HPDE6-E6E7 (cell line): ENCODE results near the gene KRT36.

Source experiments
- DNase-seq: peaks from one replicate; pipeline ENCODE4 v3.0.0; 2011; ENCODE audit warnings: missing footprints; ENCODE audit errors: extremely low spot score

Gene KRT36

GRCh38 chr17:41439375-41439774 is 50.3 kb downstream of the KRT36 start:
- no peak for DNase-seq

GRCh38 chr17:41437769-41438168 is 51.9 kb downstream of the KRT36 start:
- no peak for DNase-seq

GRCh38 chr17:41437254-41437653 is 52.5 kb downstream of the KRT36 start:
- no peak for DNase-seq
